Measurements from ENCODE around the gene TTC21A.

TTC21A gene

DNA sequence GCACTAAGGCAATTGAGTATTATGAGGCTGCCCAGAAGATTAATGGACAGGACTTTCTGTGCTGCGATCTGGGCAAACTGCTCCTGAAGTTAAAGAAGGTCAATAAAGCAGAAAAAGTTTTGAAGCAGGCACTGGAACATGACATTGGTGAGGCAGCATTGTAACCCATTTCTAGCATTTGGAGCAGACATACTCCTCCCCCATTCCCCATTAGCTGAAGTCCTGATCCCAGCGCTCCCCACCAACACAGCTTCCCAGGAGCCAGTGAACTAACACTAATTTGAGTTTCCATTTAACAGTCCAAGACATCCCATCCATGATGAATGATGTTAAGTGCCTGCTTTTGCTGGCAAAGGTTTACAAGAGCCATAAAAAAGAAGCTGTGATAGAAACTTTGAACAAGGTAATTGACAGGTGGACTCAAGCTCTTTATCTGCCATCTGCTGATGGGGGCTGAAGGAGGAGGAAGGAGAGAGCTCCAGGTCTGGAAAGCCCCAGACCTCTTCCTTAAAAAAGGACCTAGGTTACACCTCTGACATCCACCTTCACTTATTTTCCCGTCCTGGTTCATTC lies 23.3 kb downstream of the TTC21A start:
- TF ChIP-seq, protein P1, sequence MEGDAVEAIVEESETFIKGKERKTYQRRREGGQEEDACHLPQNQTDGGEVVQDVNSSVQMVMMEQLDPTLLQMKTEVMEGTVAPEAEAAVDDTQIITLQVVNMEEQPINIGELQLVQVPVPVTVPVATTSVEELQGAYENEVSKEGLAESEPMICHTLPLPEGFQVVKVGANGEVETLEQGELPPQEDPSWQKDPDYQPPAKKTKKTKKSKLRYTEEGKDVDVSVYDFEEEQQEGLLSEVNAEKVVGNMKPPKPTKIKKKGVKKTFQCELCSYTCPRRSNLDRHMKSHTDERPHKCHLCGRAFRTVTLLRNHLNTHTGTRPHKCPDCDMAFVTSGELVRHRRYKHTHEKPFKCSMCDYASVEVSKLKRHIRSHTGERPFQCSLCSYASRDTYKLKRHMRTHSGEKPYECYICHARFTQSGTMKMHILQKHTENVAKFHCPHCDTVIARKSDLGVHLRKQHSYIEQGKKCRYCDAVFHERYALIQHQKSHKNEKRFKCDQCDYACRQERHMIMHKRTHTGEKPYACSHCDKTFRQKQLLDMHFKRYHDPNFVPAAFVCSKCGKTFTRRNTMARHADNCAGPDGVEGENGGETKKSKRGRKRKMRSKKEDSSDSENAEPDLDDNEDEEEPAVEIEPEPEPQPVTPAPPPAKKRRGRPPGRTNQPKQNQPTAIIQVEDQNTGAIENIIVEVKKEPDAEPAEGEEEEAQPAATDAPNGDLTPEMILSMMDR (IDR thresholded peaks at IDR 0.05; ENCODE audit: insufficient read depth, missing control alignments): no peak
- DNase-seq (ENCODE audit: insufficient read length, low spot score): no peak
- no peak for FAIRE-seq

GRCh38 chr3:39132096-39133092 lies 24.9 kb downstream of the TTC21A start:
- DNase-seq (ENCODE audit: insufficient read length, low spot score) (no peak), FAIRE-seq (no peak)

GRCh38 chr3:39133093-39133490 lies 25.6 kb downstream of the TTC21A start:
- TF ChIP-seq, protein P1 (IDR thresholded peaks at IDR 0.05; ENCODE audit: insufficient read depth, missing control alignments): no peak
- FAIRE-seq (no peak), DNase-seq (ENCODE audit: insufficient read length, low spot score) (no peak)

More at GRCh38 chr3:39132096-39133092, 24.9 kb downstream of the TTC21A start:
- TF ChIP-seq, protein P1 (IDR thresholded peaks at IDR 0.05; ENCODE audit: insufficient read depth, missing control alignments): no peak

GRCh38 chr3:39133822-39134221 lies 26.3 kb downstream of the TTC21A start:
- DNase-seq (ENCODE audit: insufficient read length, low spot score) (no peak), FAIRE-seq (no peak)
- TF ChIP-seq, protein P1 (IDR thresholded peaks at IDR 0.05; ENCODE audit: insufficient read depth, missing control alignments): no peak

GRCh38 chr3:39134305-39134704 lies 26.8 kb downstream of the TTC21A start:
- DNase-seq (ENCODE audit: insufficient read length, low spot score): no peak
- no peak for FAIRE-seq
- TF ChIP-seq, protein P1 (IDR thresholded peaks at IDR 0.05; ENCODE audit: insufficient read depth, missing control alignments): no peak

DNA sequence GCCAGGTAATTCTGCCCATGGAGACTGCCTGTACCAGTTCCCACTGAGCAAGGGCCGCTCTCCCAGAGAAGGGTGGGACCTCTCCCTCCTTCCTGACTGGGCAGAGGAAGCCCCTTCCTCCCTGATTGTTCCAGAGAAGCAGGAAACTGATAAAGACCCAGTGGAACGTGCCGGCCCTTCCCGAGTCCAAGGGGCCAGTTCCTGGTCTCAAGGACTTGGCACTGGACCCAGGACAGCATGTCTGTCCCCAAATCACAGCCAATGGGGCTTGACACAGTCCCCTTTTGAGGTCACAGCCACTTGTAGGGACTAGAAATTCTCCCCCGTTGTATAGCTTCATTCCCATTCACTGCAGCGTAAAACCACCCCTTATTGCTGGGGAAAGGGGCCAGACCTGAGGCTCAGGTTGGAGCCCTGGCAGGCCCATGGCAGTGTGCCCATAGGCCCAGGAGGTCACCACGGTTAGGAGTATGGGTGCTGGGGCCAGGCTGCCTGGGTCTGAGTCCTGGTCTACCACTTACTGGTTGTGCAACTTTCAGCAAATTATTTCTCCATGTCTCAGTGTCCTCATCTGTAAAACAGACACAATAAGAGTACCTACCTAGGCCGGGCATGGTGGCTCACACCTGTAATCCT lies 27.8 kb downstream of the TTC21A start:
- TF ChIP-seq, protein P1 (IDR thresholded peaks at IDR 0.05; ENCODE audit: insufficient read depth, missing control alignments): no peak
- FAIRE-seq: no peak
- DNase-seq (ENCODE audit: insufficient read length, low spot score): no peak

Data from D721Med (cell line).